ENCODE measurements around the gene ATM. TPM values are rescaled to one million over a fixed set of nuclear protein-coding genes. Genes with fewer than 3 reads are reported as not detected.

ATM gene
- total and polyA plus RNA-seq, 2 experiments from 2014 or later = 17.8 to 62.7 TPM

Other genes starting within 250 kb of the ATM start
- 29.1 and 58.1 TPM in 2 replicates for gene CUL5, start 214.2 kb upstream of the ATM start, total RNA-seq
- gene CUL5, start 214.2 kb upstream of the ATM start, polyA plus RNA-seq = 32.5 and 44.9 TPM in 2 replicates
- gene ACAT1, start 101.5 kb upstream of the ATM start, total RNA-seq = 123 and 139 TPM in 2 replicates
- gene ACAT1, start 101.5 kb upstream of the ATM start, polyA plus RNA-seq = 69.3 and 86.9 TPM in 2 replicates
- 9.0 and 9.9 TPM in 2 replicates for gene NPAT, start 429 bp upstream of the ATM start, total RNA-seq
- 9.7 and 10.1 TPM in 2 replicates for gene NPAT, start 429 bp upstream of the ATM start, polyA plus RNA-seq
- gene C11orf65, start 244.5 kb downstream of the ATM start, total RNA-seq = 1.6 TPM in 1 of 2 replicates, not detected in the other
- 1.4 and 3.7 TPM in 2 replicates for gene C11orf65, start 244.5 kb downstream of the ATM start, polyA plus RNA-seq